Right lobe of liver (tissue), 6 donors: ENCODE results near the gene RCBTB1. TPM values are rescaled to one million over a fixed set of nuclear protein-coding genes. Genes with fewer than 3 reads are reported as not detected.

Source experiments
- ATAC-seq, 4 donors: fragments of 200-7000 bp; cut with Tn5 transposase; one replicate each; pipeline ENCODE4 v1.9.1; 2020; ENCODE audit warnings: mild to moderate bottlenecking in 4 of 4, moderate library complexity in 4 of 4
- DNase-seq, 3 donors: peaks; one replicate each; pipeline ENCODE4 v3.0.0-alpha.2; 2020
- H3K27ac ChIP-seq, 3 donors: fragments of 200-600 bp; one replicate each; pipeline ENCODE4 v1.8.0; 2022
- H3K27me3 ChIP-seq, 2 donors: fragments of 200-600 bp; one replicate each; pipeline ENCODE4 v1.8.0; 2022
- H3K36me3 ChIP-seq, 4 donors: fragments of 200-600 bp; sonication (generic) in 1 of 4; one replicate each; pipeline versions ENCODE4 v1.5.1 to v1.8.0; 2017 to 2022; ENCODE audit warnings: control low read depth in 1 of 4
- H3K4me1 ChIP-seq, 4 donors: fragments of 200-600 bp; sonication (generic) in 1 of 4; one replicate each; pipeline versions ENCODE4 v1.5.1 to v1.8.0; 2017 to 2022; ENCODE audit warnings: control low read depth in 1 of 4
- H3K4me3 ChIP-seq, 3 donors: fragments of 200-600 bp; one replicate each; pipeline ENCODE4 v1.8.0; 2022
- H3K9me3 ChIP-seq, 4 donors: fragments of 200-600 bp; sonication (generic) in 1 of 4; one replicate each; pipeline versions ENCODE4 v1.5.1 to v1.8.0; 2017 to 2022; ENCODE audit warnings: control low read depth in 1 of 4
- POLR2A ChIP-seq: fragments of 450-650 bp; IDR thresholded peaks from one replicate; pipeline ENCODE4 v1.6.1; 2017; ENCODE audit warnings: antibody characterized with exemption, mild to moderate bottlenecking
- WGBS: methylation state at CpG from one replicate; pipeline ENCODE4 v1.1.6; 2018; ENCODE audit warnings: low coverage, low lambda C conversion rate; ENCODE audit not compliant: insufficient coverage; ENCODE audit errors: missing lambda C conversion rate; 5-methylcytosine and 5-hydroxymethylcytosine counted together
- intact Hi-C, 2 donors: fragments of 100-400 bp; cut with DNase I; formaldehyde crosslinking; loops; one replicate each; pipeline versions ENCODE4 v1.11.2 to v1.14.1; 2022
- total RNA-seq, 6 experiments: library from RNA; depleted of rRNA in 2 of 6; stranded (reverse); fragments of >200 nt in 2 of 6; fragmentation: NEBNext Ultra II Directional in 3 of 6; extraction: Animal tissue kit (Norgen Biotek cat#: 25700) in 3 of 6; gene quantifications; one replicate each; pipeline versions ENCODE4 v1.1.0 to v1.2.4, GENCODE V29; 2016 to 2023
- TF ChIP-seq, protein P1 (sequence below), 4 donors: fragments of 200-600 bp in 3 of 4; fragments of 450-650 bp in 1 of 4; IDR thresholded peaks; one replicate each; pipeline versions ENCODE4 v1.5.1 to v1.8.0; 2016 to 2022; ENCODE audit warnings: antibody characterized with exemption in 4 of 4, mild to moderate bottlenecking in 2 of 4
- donor health status: DM: no; HTN: yes; CAD: no.
- donor health status: DM: no; HTN: no; CAD: no.
- donor health status: DM: no; HTN: no; CAD: no.
- donor health status: DM: no; HTN: yes; CAD: no.
- donor health status: DM: no; HTN: yes; CAD: no.

The RCBTB1 gene
- total RNA-seq, 6 experiments from 2014 or later: 5.8 to 9.5 (median 7.3) TPM

DNA sequence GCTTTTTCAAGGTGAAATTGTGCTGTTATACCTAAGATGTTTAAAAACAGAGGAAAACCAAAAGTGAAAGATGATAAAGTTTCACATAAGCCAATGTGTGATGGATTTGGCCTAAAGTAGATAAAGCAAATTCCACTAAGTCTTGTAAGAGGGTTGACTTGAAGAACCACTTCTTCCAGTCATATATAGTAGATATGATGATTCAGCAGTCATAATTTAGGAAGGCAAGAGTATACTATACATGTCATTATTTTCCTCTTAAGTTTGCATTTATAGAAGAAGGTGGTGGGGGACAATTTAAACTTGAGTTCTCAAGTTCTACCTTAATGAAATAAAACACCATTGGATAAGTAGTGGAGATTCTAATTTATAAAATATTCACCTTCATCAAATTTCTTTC, 52.3 kb downstream of the RCBTB1 start:
- intact Hi-C loops: no loop called here
- Histone ChIP-seq H3K27me3 (no peaks in the 10 kb centered on the region), H3K4me3 (no peak overlapping the region), H3K36me3 (no peaks in the 10 kb centered on the region), H3K27ac (no peak overlapping the region), H3K4me1 (no peaks in the 10 kb centered on the region), H3K9me3 (no peaks in the 10 kb centered on the region)
- DNase-seq (no peak), ATAC-seq (no peak)
- TF ChIP-seq, protein P1, sequence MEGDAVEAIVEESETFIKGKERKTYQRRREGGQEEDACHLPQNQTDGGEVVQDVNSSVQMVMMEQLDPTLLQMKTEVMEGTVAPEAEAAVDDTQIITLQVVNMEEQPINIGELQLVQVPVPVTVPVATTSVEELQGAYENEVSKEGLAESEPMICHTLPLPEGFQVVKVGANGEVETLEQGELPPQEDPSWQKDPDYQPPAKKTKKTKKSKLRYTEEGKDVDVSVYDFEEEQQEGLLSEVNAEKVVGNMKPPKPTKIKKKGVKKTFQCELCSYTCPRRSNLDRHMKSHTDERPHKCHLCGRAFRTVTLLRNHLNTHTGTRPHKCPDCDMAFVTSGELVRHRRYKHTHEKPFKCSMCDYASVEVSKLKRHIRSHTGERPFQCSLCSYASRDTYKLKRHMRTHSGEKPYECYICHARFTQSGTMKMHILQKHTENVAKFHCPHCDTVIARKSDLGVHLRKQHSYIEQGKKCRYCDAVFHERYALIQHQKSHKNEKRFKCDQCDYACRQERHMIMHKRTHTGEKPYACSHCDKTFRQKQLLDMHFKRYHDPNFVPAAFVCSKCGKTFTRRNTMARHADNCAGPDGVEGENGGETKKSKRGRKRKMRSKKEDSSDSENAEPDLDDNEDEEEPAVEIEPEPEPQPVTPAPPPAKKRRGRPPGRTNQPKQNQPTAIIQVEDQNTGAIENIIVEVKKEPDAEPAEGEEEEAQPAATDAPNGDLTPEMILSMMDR (IDR thresholded peaks at IDR 0.05): no peak
- TF ChIP-seq POLR2A: no peak

DNA sequence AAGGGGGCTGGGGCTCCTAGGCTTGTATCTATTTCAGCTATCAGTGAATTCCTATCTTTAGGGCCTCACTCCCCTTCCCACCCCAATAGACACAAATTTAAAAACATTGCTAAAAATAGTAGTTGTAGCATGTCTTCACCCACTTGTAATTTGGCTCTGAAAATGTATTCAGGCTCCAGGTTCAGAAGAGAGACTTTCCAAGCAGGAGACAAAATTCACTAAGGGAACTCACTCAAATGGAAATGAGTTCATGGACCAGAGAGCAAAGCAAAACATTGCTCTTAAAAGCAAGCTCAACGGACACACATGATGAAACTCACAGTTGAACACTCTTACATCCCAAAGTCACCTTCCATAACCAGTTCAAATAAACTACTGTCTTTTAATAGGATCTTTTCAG, 52.8 kb downstream of the RCBTB1 start:
- Histone ChIP-seq H3K27me3 (no peaks in the 10 kb centered on the region), H3K27ac (no peak overlapping the region), H3K4me3 (no peak overlapping the region), H3K4me1 (no peaks in the 10 kb centered on the region), H3K9me3 (no peaks in the 10 kb centered on the region), H3K36me3 (no peaks in the 10 kb centered on the region)
- ATAC-seq (no peak), DNase-seq (no peak)
- TF ChIP-seq POLR2A: no peak
- TF ChIP-seq, protein P1 (IDR thresholded peaks at IDR 0.05): no peak
- 92% methylated on average over 1 of the region's 1 CpG for WGBS
- intact Hi-C loops: no loop called here

DNA sequence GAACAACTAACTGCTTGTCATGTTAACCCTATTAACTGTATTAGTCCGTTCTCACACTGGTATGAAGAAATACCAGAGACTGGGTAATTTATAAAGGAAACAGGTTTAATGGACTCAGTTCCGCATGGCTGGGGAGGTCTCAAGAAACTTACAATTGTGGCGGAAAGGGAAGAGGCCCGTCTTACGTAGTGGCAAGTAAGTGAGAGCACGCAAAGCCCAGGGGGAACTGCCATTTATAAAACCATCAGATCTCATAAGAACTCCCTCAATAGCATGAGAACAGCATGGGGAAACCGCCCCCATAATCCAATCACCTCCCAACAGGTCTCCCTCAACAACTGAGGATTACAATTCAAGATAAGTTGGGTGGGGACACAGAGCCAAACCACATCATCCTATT, 54.9 kb downstream of the RCBTB1 start:
- Histone ChIP-seq H3K9me3 (no peaks in the 10 kb centered on the region), H3K36me3 (no peaks in the 10 kb centered on the region), H3K27ac (no peak overlapping the region), H3K4me1 (no peaks in the 10 kb centered on the region), H3K4me3 (no peak overlapping the region), H3K27me3 (no peaks in the 10 kb centered on the region)
- intact Hi-C loops: no loop called here
- TF ChIP-seq, protein P1 (IDR thresholded peaks at IDR 0.05): no peak
- TF ChIP-seq POLR2A: no peak
- ATAC-seq (peak in 3 of 4 donors; percentile 27 to 49 (median 47)), DNase-seq (no peak)
- WGBS: 87% methylated on average over 4 of the region's 7 CpGs

DNA sequence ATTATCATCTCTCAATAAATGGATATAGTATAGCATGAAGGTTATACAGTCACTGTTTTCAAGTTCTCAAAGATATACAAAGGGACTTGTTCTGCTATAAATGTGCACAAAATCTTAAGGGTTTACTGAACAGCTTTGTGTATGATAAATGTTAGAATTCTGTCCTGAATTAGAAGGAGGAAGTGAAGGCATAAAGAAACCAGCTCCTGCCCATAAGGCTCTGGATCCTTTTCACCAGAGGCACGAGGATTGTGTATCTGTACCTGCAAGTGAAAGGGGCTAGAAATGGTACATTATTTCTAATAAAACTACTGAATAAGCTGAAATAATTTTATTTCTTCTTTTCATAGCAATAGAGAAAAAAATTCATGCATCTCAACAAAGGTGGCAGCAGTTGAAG, 57.2 kb downstream of the RCBTB1 start:
- ATAC-seq: no peak
- Histone ChIP-seq H3K9me3 (no peaks in the 10 kb centered on the region), H3K27ac (no peak overlapping the region), H3K4me1 (no peaks in the 10 kb centered on the region), H3K36me3 (no peaks in the 10 kb centered on the region), H3K27me3 (no peaks in the 10 kb centered on the region), H3K4me3 (no peak overlapping the region)
- no peak for DNase-seq
- TF ChIP-seq, protein P1 (IDR thresholded peaks at IDR 0.05): no peak
- TF ChIP-seq POLR2A: no peak
- 56% methylated on average over 1 of the region's 1 CpG for WGBS
- intact Hi-C loops: no loop called here

DNA sequence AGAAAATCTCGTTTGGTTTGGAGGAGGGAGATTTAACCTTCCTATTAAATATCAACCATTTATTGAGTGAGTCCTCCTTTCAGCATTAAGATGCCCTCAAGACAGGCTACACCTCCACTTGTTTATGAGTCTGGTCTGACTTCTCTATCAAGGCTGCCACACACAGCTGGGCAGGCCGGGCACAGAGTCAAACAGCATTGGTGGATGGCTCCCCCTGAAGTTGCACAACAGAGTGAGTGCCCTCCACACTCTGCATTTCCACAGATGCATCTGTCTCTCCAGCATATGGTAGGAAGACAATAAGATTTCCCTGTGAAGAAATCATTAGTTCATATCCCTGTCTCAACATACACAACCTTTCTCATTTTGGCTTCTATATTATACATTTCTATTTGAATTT, 58.2 kb downstream of the RCBTB1 start:
- peak in 3 of 4 donors; percentile 33 to 57 (median 51) for ATAC-seq
- Histone ChIP-seq H3K36me3 (no peaks in the 10 kb centered on the region), H3K4me3 (no peak overlapping the region), H3K27me3 (no peaks in the 10 kb centered on the region), H3K9me3 (no peaks in the 10 kb centered on the region), H3K27ac (no peak overlapping the region), H3K4me1 (no peaks in the 10 kb centered on the region)
- intact Hi-C loops: no loop called here
- DNase-seq: no peak
- 45% methylated on average over 2 of the region's 2 CpGs for WGBS
- TF ChIP-seq, protein P1 (IDR thresholded peaks at IDR 0.05): no peak
- no peak for TF ChIP-seq POLR2A
